Right atrium auricular region (tissue), 2 donors: ENCODE data around the gene ST6GAL1. TPM values are rescaled to one million over a fixed set of nuclear protein-coding genes. Genes with fewer than 3 reads are reported as not detected.

ENCODE experiments used
- DNase-seq: peaks from one replicate; pipeline ENCODE4 v3.0.0-alpha.2; 2019; ENCODE audit warnings: low spot score
- H3K27ac ChIP-seq, 2 donors: fragments of 200-600 bp; sonication (generic); 1 replicate in 1 of 2; 2 replicates in 1 of 2; pipeline ENCODE4 v1.5.1; 2016 to 2019
- H3K27me3 ChIP-seq, 2 donors: fragments of 200-600 bp; sonication (generic); one replicate each; pipeline versions ENCODE4 v1.5.1 to v1.6.0; 2017 to 2019
- H3K36me3 ChIP-seq: fragments of 200-600 bp; sonication (generic); one replicate; pipeline ENCODE4 v1.5.1; 2016
- H3K4me1 ChIP-seq, 2 donors: fragments of 200-600 bp; sonication (generic); one replicate each; pipeline versions ENCODE4 v1.5.1 to v1.6.0; 2017 to 2019
- H3K4me3 ChIP-seq, 2 donors: fragments of 200-600 bp; sonication (generic); 1 replicate in 1 of 2; 2 replicates in 1 of 2; pipeline ENCODE4 v1.5.1; 2017 to 2019; ENCODE audit warnings: mild to moderate bottlenecking in 1 of 2, moderate library complexity in 1 of 2
- H3K9me3 ChIP-seq, 2 donors: fragments of 200-600 bp; sonication (generic); one replicate each; pipeline ENCODE4 v1.5.1; 2019
- total RNA-seq, 2 donors: library from RNA; depleted of rRNA; stranded (reverse); fragments of >200 nt; gene quantifications; one replicate each; pipeline ENCODE4 v1.1.0, GENCODE V29; 2016
- TF ChIP-seq, protein P1 (sequence below), 2 donors: fragments of 200-600 bp; sonication (generic); IDR thresholded peaks; one replicate each; pipeline ENCODE4 v1.5.1; 2019; ENCODE audit warnings: antibody characterized with exemption in 2 of 2

ST6GAL1 gene
- total RNA-seq, 2 donors from 2014 or later, result 55.1 to 94.3 TPM

DNA sequence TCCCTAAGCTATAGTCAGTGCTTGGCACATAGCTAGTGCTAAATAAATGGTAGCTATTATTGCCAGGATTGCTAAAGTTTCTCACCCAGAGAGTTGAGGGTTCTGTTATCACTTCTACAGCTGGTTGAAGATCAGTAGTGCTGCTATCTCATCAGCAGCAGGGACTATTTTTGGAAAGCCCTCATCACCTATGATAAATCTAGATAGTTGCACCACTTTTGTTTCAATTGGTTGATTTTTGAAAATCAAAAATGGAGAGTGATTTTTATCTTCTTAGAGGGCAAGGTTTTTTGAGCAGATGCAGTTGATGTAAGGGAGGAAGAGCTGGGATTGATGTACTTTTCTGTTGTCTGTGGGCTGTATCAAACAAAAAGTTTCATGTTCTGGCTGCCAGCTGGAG, 101.6 kb downstream of the ST6GAL1 start:
- no peak for DNase-seq
- H3K27me3 ChIP-seq, result no peaks in the 10 kb centered on the region
- peaks cover 0 to 9% of the 10 kb centered on the region in 2 donors for H3K9me3 ChIP-seq
- H3K36me3 ChIP-seq, result no peaks in the 10 kb centered on the region
- H3K4me1 ChIP-seq, result peaks cover 0 to 32% of the 10 kb centered on the region in 2 donors
- peak overlapping the region in 1 of 2 donors; percentile 38 for H3K27ac ChIP-seq
- H3K4me3 ChIP-seq, result no peak overlapping the region
- TF ChIP-seq, protein P1, sequence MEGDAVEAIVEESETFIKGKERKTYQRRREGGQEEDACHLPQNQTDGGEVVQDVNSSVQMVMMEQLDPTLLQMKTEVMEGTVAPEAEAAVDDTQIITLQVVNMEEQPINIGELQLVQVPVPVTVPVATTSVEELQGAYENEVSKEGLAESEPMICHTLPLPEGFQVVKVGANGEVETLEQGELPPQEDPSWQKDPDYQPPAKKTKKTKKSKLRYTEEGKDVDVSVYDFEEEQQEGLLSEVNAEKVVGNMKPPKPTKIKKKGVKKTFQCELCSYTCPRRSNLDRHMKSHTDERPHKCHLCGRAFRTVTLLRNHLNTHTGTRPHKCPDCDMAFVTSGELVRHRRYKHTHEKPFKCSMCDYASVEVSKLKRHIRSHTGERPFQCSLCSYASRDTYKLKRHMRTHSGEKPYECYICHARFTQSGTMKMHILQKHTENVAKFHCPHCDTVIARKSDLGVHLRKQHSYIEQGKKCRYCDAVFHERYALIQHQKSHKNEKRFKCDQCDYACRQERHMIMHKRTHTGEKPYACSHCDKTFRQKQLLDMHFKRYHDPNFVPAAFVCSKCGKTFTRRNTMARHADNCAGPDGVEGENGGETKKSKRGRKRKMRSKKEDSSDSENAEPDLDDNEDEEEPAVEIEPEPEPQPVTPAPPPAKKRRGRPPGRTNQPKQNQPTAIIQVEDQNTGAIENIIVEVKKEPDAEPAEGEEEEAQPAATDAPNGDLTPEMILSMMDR (IDR thresholded peaks at IDR 0.05), result no peak

DNA sequence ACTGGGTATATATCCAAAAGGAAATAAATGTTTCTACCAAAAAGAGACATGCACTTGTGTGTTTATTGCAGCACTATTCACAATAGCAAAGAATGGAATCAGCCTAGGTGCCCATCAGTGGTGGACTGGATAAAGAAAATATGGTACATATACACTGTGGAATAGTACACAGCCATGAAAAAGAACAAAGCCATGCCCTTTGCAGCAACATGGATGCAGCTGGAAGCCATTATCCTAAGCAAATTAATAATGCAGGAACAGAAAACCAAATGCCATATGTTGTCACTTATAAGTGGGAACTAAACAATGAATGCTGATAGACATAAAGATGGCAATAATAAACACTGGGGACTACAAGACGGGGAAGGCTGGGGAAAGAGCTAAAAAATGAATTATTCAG, 106.1 kb downstream of the ST6GAL1 start:
- TF ChIP-seq, protein P1 (IDR thresholded peaks at IDR 0.05), result no peak
- Histone ChIP-seq H3K27ac (no peak overlapping the region), H3K4me3 (no peak overlapping the region), H3K27me3 (no peaks in the 10 kb centered on the region), H3K36me3 (no peaks in the 10 kb centered on the region), H3K9me3 (peaks cover 0 to 9% of the 10 kb centered on the region in 2 donors), H3K4me1 (peaks cover 0 to 26% of the 10 kb centered on the region in 2 donors)
- DNase-seq, result no peak

DNA sequence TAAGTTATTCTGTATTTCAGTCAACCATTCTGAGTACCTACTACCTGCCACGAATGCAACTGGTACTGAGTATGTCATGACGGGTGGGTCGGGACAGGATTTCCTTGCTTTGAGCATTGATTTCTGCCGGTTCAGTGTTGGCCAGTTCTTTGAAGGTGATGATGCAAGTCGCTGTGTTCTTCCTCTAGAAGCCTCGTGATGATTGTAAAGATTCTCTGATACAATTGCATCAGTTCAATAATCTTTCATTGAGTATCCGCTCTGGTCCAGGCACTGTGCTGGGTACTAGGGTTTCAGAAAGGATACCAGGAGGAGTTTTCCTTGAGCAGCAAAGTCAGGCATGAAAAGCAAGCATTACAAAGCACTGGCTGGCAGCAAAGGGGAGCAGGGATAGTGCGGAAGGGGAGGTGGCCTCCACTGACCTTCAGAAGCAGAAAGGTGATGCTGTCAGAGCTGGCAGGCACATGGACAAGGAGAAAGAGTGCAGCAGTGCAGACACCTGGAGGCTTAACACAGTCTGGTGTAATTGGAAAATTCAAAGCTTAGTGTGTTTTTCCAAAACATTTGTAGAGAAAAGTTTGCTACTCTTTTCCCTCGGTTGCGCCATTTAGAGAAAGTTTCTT, 108.9 kb downstream of the ST6GAL1 start:
- Histone ChIP-seq H3K4me3 (no peak overlapping the region), H3K9me3 (peaks cover 0 to 9% of the 10 kb centered on the region in 2 donors), H3K36me3 (peaks cover 13% of the 10 kb centered on the region), H3K4me1 (peaks cover 0 to 28% of the 10 kb centered on the region in 2 donors), H3K27me3 (no peaks in the 10 kb centered on the region), H3K27ac (no peak overlapping the region)
- TF ChIP-seq, protein P1 (IDR thresholded peaks at IDR 0.05), result no peak
- no peak for DNase-seq

- H3K27ac ChIP-seq, result no peak overlapping the region
Observed at GRCh38 chr3:187039723-187040414, 109.5 kb downstream of the ST6GAL1 start.

DNA sequence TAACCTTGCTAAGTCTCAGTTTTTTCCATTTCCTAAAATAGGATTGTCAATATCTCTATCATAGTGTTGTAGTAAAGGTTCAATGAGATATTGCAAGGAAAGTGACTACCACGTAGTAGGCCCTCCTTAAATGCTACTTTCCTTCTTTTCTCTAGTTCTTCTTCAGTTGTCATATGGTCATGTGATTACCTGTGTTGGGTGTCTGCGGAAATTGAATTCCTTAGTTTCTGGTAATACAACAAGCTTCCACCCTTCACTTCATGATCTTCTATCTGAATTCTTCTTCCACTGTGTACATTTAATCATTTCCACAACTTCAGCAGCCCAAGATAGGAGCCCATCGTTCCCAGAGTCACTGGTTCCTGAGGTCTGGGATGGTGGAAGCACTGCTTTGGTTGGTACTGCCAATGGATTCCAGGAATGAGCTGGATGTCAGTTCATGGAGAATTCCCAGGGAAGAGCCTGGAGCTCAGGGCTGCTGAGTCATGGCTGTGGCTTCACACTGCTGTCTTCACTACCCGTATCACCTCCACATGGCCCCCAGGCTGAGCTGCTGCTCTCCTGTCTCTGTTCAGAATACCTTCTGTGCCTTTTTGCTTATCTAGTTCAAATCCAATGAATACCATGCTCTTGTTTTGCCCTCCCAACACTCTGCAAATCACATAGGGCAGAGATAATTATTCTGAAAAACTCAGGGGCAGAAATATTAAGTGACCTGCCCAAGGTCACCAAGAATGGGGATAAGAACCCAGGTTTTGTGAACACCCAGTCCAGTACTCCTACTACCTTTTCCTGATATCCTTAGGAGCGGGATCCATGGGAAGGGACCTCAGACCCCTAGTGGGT, 110.4 kb downstream of the ST6GAL1 start:
- H3K4me3 ChIP-seq, result no peak overlapping the region
- peak overlapping the region in 1 of 2 donors; percentile 20 for H3K27ac ChIP-seq
- H3K27me3 ChIP-seq, result no peaks in the 10 kb centered on the region
- H3K36me3 ChIP-seq, result peaks cover 13% of the 10 kb centered on the region
- H3K9me3 ChIP-seq, result no peaks in the 10 kb centered on the region
- TF ChIP-seq, protein P1 (IDR thresholded peaks at IDR 0.05), result no peak
- no peak for DNase-seq
- H3K4me1 ChIP-seq, result peaks cover 0 to 43% of the 10 kb centered on the region in 2 donors

More at GRCh38 chr3:187039723-187040414, 109.5 kb downstream of the ST6GAL1 start:
- Histone ChIP-seq H3K4me1 (peaks cover 0 to 34% of the 10 kb centered on the region in 2 donors), H3K36me3 (peaks cover 13% of the 10 kb centered on the region), H3K9me3 (peaks cover 0 to 5% of the 10 kb centered on the region in 2 donors), H3K27me3 (no peaks in the 10 kb centered on the region), H3K4me3 (no peak overlapping the region)
- TF ChIP-seq, protein P1 (IDR thresholded peaks at IDR 0.05), result no peak
- no peak for DNase-seq
